Measurements from ENCODE around the gene CLIC1. TPM values are rescaled to one million over a fixed set of nuclear protein-coding genes. Genes with fewer than 3 reads are reported as not detected.

CLIC1 gene
- total RNA-seq, 2 experiments from 2014 or later: 61.2 to 61.5 TPM

GRCh38 chr6:31727034-31727716 is 9.2 kb downstream of the CLIC1 start:
- Histone ChIP-seq H3K9me3 (ENCODE audit: control insufficient read depth in 1 of 2, insufficient read depth in 1 of 2, low read length in 2 of 2) (no peaks in the 10 kb centered on the region), H3K36me3 (ENCODE audit: insufficient read depth, low read length) (peaks cover 18% of the 10 kb centered on the region), H3K27me3 (ENCODE audit: control insufficient read depth in 1 of 2, insufficient read depth in 2 of 2, low read length in 2 of 2) (no peaks in the 10 kb centered on the region), H3K4me1 (ENCODE audit: insufficient read depth, low read length) (peaks cover 55% of the 10 kb centered on the region), H3K4me3 (ENCODE audit: low read length) (no peak overlapping the region), H3K27ac (ENCODE audit: low read depth in 1 of 2, low read length in 2 of 2) (no peak overlapping the region)
- intact Hi-C loops (cut with DNase I, micrococcal nuclease): no loop called here
- H3K27ac Mint-ChIP-seq: peak overlapping the region; percentile 59
- no peaks in the 10 kb centered on the region for H3K9me3 Mint-ChIP-seq
- DNase-seq (peak in 5 of 14 experiments; percentile 17 to 69 (median 48)), ATAC-seq (ENCODE audit: poor library complexity) (peak; percentile 6)
- ChIA-PET POLR2A (interaction anchor here (0.8 to 1.6 kb wide), 4 partner anchors 12 to 100 kb away, joined by 3 to 5 read pairs (median 3); partner anchors contain the start of genes ABHD16A, HSPA1B and LSM2), CTCF (interaction anchor here (1.0 to 5.8 kb wide), 4 partner anchors 12 to 103 kb away, joined by 3 to 41 read pairs (median 14); partner anchors contain the start of gene MSH5)
- TF ChIP-seq CTCF (IDR thresholded peaks at IDR 0.05): no peak
- peak overlapping the region; percentile 80 for H3K4me3 Mint-ChIP-seq
- H3K36me3 Mint-ChIP-seq (ENCODE audit: low read depth): peaks cover 32% of the 10 kb centered on the region
- no peaks in the 10 kb centered on the region for H3K27me3 Mint-ChIP-seq
- peaks cover 50% of the 10 kb centered on the region for H3K4me1 Mint-ChIP-seq (ENCODE audit: low read depth)

- no peak for TF ChIP-seq CTCF (IDR thresholded peaks at IDR 0.05)
- intact Hi-C loops (cut with DNase I, micrococcal nuclease): no loop called here
- no peaks in the 10 kb centered on the region for H3K27me3 Mint-ChIP-seq
- Histone ChIP-seq H3K36me3 (ENCODE audit: insufficient read depth, low read length) (peaks cover 5% of the 10 kb centered on the region), H3K9me3 (ENCODE audit: control insufficient read depth in 1 of 2, insufficient read depth in 1 of 2, low read length in 2 of 2) (no peaks in the 10 kb centered on the region), H3K27ac (ENCODE audit: low read depth in 1 of 2, low read length in 2 of 2) (no peak overlapping the region), H3K4me3 (ENCODE audit: low read length) (no peak overlapping the region), H3K4me1 (ENCODE audit: insufficient read depth, low read length) (peaks cover 52% of the 10 kb centered on the region), H3K27me3 (ENCODE audit: control insufficient read depth in 1 of 2, insufficient read depth in 2 of 2, low read length in 2 of 2) (no peaks in the 10 kb centered on the region)
- H3K4me1 Mint-ChIP-seq (ENCODE audit: low read depth): peaks cover 42% of the 10 kb centered on the region
- H3K36me3 Mint-ChIP-seq (ENCODE audit: low read depth): peaks cover 19% of the 10 kb centered on the region
- peak in 1 of 14 experiments; percentile 13 for DNase-seq
- no peak overlapping the region for H3K4me3 Mint-ChIP-seq
- POLR2A ChIA-PET: no interaction called here
- H3K27ac Mint-ChIP-seq: no peak overlapping the region
- ATAC-seq (ENCODE audit: poor library complexity): no peak
- no peaks in the 10 kb centered on the region for H3K9me3 Mint-ChIP-seq
- CTCF ChIA-PET: interaction anchor here (5.8 kb wide), 1 partner anchor 13 kb away, joined by 41 read pairs; the partner anchor contains the start of gene MSH5
Observed at GRCh38 chr6:31725502-31726350, 10.6 kb downstream of the CLIC1 start.

GRCh38 chr6:31723980-31724691 is 12.2 kb downstream of the CLIC1 start:
- no peak overlapping the region for H3K27ac Mint-ChIP-seq

More at GRCh38 chr6:31723980-31724691, 12.2 kb downstream of the CLIC1 start:
- Mint-ChIP-seq H3K4me3 (no peak overlapping the region), H3K9me3 (no peaks in the 10 kb centered on the region), H3K4me1 (ENCODE audit: low read depth) (peaks cover 29% of the 10 kb centered on the region), H3K27me3 (no peaks in the 10 kb centered on the region), H3K36me3 (ENCODE audit: low read depth) (peaks cover 6% of the 10 kb centered on the region)
- ChIA-PET CTCF (no interaction called here), POLR2A (interaction anchor here (1.4 kb wide), 1 partner anchor 21 kb away, joined by 4 read pairs; the partner anchor contains the start of gene ABHD16A)
- ATAC-seq (ENCODE audit: poor library complexity) (no peak), DNase-seq (no peak)
- TF ChIP-seq CTCF (IDR thresholded peaks at IDR 0.05): no peak
- H3K4me3 ChIP-seq (ENCODE audit: low read length): no peak overlapping the region
- no peaks in the 10 kb centered on the region for H3K36me3 ChIP-seq (ENCODE audit: insufficient read depth, low read length)
- H3K27me3 ChIP-seq (ENCODE audit: control insufficient read depth in 1 of 2, insufficient read depth in 2 of 2, low read length in 2 of 2): no peaks in the 10 kb centered on the region
- H3K9me3 ChIP-seq (ENCODE audit: control insufficient read depth in 1 of 2, insufficient read depth in 1 of 2, low read length in 2 of 2): no peaks in the 10 kb centered on the region
- intact Hi-C loops (cut with DNase I, micrococcal nuclease): no loop called here
- peaks cover 38% of the 10 kb centered on the region for H3K4me1 ChIP-seq (ENCODE audit: insufficient read depth, low read length)
- H3K27ac ChIP-seq (ENCODE audit: low read depth in 1 of 2, low read length in 2 of 2): no peak overlapping the region

Measured in CD4-positive, alpha-beta T cell (primary cell).